Prostate gland (tissue), 2 donors: ENCODE results near the gene HS3ST3B1.

ENCODE experiments used
- CTCF ChIP-seq, 4 experiments: fragments of 200-600 bp in 2 of 4; fragments of 450-650 bp in 2 of 4; sonication (generic) in 2 of 4; IDR thresholded peaks; 1 replicate in 3 of 4; 2 replicates in 1 of 4; pipeline ENCODE4 v1.5.1; 2016 to 2019; ENCODE audit warnings: antibody characterized with exemption in 4 of 4, mild to moderate bottlenecking in 2 of 4, moderate library complexity in 2 of 4
- POLR2A ChIP-seq: fragments of 450-650 bp; IDR thresholded peaks from one replicate; pipeline ENCODE4 v1.6.1; 2016; ENCODE audit warnings: antibody characterized with exemption, mild to moderate bottlenecking
- POLR2AphosphoS5 ChIP-seq: sonication (generic); formaldehyde crosslinking; IDR thresholded peaks from one replicate; pipeline ENCODE4 v1.6.1; 2017; ENCODE audit warnings: antibody characterized with exemption

DNA sequence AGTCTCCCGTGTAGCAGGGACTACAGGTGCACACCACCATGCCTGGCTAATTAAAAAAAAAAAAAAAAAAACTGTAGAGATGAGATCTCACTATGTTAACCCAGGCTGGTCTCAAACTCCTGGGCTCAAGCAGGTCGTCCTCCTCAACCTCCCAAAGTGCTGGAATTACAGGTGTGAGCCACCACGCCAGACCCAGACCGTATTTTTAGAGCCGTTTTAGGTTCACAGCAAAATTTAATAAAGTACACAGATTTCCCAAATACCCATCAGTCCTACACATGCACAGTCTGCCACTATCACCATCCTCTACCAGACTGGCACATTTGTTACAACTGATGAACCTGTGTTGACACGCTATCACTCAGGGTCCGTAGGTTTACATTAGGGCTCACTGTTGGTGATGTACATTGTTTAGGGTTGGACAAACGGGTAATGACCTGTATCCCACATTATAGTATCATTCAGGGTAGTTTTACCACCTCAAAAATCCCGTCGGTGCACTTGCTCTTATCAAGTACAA, 10.4 kb downstream of the HS3ST3B1 start:
- TF ChIP-seq POLR2AphosphoS5, result no peak
- no peak for TF ChIP-seq CTCF (IDR thresholded peaks at IDR 0.05)
- TF ChIP-seq POLR2A, result no peak
